Daoy (cell line): ENCODE results near the gene ARHGEF9. TPM values are rescaled to one million over a fixed set of nuclear protein-coding genes. Genes with fewer than 3 reads are reported as not detected.

Experiments used
- DNase-seq: peaks from one replicate; pipeline ENCODE4 v3.0.0-alpha.2; 2015; ENCODE audit warnings: low read depth
- total RNA-seq: library from RNA; depleted of rRNA; stranded (reverse); fragments of >200 nt; shearing (Covaris generic); gene quantifications from 2 replicates; pipeline ENCODE4 v1.2.3, GENCODE V29; 2014

Gene ARHGEF9
- total RNA-seq, 1 experiment from 2014 or later = 0.06 TPM

GRCh38 chrX:63746715-63747114 is 38.3 kb downstream of the ARHGEF9 start:
- DNase-seq = no peak

- no peak for DNase-seq
These were observed 38.7 kb downstream of the ARHGEF9 start for GRCh38 chrX:63746278-63746677.

GRCh38 chrX:63744850-63745394 is 40.1 kb downstream of the ARHGEF9 start:
- no peak for DNase-seq

- DNase-seq = no peak
These were observed 41.4 kb downstream of the ARHGEF9 start for GRCh38 chrX:63743596-63743995.

DNA sequence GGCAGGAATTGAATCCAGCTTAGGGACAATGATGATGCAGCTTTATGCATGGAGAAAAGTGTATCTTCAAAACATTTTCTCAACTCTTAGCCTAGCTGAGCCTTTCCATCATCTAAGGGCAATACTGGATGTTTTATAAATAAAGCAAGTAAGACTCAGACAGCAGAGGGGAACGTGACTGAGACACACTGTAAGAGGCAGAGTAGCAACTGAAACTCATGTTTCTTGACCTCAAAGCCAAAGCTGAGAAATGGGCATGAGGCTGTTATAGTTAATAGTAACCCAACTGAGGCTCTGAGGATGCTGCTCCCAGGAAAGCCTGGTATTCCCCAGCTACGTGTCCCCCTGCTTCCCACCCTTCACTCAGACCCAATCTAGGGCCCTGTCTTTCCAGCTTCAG is 44.6 kb downstream of the ARHGEF9 start:
- DNase-seq = no peak

GRCh38 chrX:63739885-63740284 is 45.1 kb downstream of the ARHGEF9 start:
- DNase-seq = no peak

DNA sequence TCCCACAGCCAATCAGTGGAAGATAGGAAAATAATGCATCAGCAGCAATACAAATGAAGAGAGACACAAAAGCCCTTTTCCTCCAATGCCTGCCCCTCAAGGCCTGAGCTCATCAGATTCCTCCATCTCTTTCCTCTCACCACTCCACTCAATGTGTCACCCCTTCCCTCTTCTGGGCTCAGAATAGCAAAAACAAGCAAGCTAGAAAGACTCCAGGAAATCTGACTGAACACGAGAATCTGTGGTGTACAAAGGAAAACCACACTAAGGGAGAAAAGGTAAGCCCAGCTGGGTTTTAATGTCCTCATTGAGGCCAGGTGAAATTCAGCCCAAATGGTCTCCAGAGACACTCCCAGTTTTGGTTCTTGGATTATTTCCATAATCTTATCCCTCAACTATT is 46.3 kb downstream of the ARHGEF9 start:
- DNase-seq = no peak

GRCh38 chrX:63737131-63737921 is 47.7 kb downstream of the ARHGEF9 start:
- DNase-seq = no peak

- no peak for DNase-seq
These were observed 49.1 kb downstream of the ARHGEF9 start for GRCh38 chrX:63735882-63736281.

DNA sequence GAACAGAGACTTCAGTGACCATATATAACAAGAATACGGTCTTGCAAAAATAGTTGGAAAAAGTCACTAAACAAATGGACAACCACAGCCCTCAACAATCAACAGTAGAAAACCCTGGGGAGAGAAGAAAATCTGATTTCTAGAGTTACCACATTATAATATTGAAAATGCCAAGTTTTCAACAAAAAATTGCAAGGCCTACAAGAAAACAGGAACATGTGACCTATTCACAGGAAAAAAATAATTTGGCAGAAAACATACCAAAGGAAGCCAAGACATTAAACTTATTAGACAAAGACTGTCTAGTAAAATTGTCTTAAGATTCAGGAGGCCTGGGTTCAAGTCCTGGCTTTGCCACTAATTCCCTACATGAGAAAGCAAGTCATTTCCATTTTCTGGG is 64.7 kb downstream of the ARHGEF9 start:
- DNase-seq = no peak

DNA sequence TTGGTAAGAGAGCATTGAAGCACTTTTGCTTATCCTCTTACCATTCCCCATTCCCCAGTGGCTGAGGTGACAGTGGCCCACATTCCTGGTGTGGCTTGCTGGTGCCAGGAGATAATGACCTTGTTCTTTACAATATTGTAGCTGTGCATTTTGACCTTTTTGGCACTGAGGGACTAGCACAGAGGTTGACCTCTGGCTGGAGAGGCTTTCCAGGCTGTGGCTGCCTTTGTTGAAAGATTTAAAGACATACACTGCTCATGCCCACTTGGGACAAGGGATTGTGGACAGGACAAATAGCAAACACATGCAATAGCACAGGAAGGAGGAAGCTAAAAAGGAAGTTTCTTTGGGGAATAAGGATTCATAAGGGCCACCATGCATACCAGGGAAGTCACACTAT is 65.4 kb downstream of the ARHGEF9 start:
- no peak for DNase-seq

- DNase-seq = no peak
These were observed 66.9 kb downstream of the ARHGEF9 start for GRCh38 chrX:63718010-63718694.

DNA sequence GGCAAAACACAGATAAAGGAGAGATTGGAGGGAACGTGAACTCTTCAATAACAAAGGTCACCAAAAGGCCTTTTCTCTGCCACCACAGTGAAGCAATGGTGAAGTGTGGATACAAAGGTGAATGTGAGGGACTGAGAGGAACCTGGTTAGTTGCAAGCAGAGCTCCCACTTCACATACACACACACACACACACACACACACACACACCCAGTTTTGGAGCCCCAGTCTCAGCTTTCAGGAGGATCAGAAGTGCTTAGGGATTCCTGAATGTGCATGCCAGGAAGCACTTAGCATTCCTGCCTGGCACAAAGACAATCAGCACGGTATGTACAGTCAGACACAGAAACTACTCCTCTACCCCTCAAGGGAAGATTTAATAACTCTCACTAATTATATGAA is 71.5 kb downstream of the ARHGEF9 start:
- no peak for DNase-seq

- no peak for DNase-seq
These were observed 76.2 kb downstream of the ARHGEF9 start for GRCh38 chrX:63708801-63709200.

DNA sequence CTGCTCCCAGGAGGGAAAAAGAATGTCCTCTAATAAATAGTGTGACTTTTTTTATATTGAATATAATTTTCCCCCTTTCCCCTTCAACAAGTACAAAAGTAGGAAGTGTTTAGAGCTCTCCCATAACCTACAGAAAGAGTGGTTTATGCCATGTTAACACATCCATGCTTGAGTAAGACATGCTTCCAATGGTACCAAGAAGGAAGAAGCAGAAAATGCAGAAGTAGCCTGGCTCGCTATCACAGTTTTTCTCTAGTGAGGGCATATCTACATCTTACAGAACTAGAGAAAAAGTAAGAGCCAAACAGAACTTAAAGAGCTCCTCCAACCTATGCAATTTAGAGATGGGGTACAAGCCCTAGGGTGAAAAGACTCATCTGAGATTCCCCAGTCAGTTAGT is 82.5 kb downstream of the ARHGEF9 start:
- no peak for DNase-seq

DNA sequence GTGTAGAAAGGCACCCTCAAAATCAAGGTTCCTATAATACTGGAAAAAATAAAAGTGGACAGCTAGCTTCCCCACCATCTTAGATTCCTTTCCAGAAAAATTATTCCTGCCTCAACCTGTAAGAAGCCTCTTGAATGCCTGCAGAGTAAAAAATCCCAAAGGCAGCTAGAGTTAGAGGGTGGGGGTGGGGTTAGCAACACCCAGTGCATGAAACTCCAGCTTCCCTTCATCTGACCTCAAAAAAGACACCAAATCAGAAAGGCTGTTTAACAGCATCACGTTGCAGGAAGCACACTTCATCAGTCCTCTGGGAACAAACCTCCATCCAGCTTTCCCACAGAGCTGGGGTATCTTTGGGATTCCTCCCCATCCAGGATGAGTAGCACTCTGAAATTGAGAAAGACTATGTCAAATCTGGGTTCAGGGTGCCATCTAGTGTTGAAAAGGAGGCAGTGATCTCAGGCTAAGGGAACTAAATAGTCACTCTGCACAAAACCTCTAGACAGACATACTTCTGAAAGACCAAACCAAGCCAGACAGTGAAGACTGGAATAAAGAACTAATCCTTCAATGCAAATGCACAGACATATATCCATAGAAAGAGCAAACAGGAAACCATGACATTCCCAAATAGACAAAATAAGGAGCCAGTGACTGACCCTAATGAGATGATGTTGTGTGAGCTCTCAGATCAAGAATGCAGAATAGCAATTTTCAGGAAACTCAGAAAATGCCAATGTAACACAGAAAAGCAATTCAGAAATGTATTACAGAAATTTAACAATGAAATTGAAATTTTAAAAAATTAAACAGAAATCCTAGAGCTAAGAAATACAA is 97.9 kb downstream of the ARHGEF9 start:
- DNase-seq = peak; percentile 2

GRCh38 chrX:63680423-63680822 is 104.6 kb downstream of the ARHGEF9 start:
- DNase-seq = no peak

DNA sequence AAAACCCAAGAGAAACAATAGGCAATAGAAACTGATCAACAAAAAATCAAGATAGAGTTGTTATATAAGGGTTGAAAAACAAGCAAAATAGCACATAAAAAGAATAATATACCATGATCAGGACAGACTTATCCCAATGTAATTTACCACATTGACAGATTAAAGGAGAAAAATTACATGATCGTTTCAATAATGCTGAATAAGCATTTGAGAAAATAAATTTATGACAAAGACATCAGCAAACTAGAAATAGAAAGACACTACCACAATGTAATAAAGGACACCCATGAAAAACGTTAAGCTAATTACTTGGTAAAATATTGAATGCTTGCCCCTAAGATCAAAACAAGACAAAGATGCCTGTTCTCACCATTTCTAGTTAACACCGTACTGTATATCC is 105.6 kb downstream of the ARHGEF9 start:
- no peak for DNase-seq

DNA sequence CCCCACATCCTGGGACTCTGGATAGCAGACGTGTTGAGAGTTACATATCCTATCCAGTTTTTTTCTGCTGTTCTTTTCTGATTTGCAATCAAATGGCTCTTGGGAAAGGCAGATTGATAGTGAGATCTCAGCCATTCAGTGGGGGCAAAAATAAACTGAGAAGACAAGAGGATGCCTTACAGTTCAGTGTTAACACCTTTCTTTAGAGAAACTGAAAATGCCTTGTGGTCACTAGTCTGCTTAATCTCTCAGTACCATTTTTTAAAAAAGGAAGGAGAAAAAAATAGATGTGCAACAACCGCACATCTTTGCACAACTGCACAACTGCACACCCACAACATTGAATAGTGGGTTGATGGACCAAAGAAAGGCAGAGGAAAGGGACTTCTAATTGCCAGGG is 109.3 kb downstream of the ARHGEF9 start:
- no peak for DNase-seq

GRCh38 chrX:63673896-63674295 is 111.1 kb downstream of the ARHGEF9 start:
- DNase-seq = no peak

DNA sequence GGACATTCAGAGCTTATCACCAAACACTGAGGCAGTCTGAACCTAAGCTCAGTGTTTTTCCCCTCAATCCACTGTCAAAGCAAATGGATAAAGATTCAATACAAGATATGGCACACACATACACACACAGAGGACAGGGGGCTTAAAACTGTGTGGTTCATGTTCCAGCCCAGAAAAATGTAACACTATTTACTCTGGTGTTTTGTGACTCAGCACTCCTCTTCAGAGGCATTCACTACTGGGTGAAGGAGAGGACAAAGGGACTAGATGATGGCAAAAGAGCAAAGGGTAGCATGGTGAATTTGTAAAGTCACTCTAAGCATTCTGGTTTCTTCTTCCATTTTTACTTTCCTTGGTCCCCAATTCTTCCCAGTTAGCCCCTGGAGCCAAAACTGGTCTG is 120.3 kb downstream of the ARHGEF9 start:
- DNase-seq = no peak

DNA sequence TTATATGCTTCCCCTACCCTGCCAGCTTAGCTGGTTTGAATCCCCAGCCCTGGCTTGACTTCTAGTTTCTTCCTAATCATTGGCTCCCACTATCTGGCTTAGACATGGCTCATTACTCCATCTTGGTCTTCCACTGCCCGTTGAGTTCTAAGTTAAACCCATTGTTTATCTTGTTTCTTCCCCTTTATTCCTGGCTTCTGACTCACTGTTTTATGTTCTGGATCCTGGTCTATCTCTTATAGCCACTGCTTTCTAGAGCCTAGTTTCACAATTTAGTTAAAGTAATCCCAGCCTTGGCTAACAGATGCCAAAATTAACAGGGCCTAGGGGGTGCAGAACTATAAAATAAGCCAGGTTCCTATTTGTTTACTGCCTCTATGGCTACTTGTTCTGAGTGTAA is 120.9 kb downstream of the ARHGEF9 start:
- no peak for DNase-seq
